HG03460 (cell line): ENCODE measurements around the gene LIPK.
"Not testable (repeated sequence)": the region's sequence is repeated elsewhere in the genome, so short reads cannot be mapped to it uniquely, and the experiment has no call there.

ENCODE experiments used
- ATAC-seq: cut with Tn5 transposase; IDR thresholded peaks from one replicate; pipeline ENCODE4 v1.9.1; 2021; ENCODE audit not compliant: unreplicated experiment

Gene LIPK

DNA sequence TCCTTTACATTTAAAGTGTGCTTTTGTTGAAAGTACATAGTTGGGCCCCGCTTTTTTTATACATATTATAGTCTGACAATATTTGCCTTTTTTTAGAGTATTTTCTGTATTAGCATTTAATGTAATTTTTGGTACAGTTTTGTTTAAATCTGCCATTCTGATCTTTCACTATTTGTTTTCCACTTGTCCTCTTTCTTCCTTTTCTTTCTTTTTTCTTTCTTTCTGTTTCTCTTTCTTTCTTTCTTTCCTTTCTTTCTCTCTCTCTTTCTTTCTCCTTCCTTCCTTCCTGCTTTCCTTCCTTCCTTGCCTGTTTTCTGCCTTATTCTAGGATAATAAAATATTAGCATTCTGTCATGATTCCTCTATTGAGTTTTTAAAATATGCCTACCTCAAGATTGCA is 9.5 kb downstream of the LIPK start:
- no peak for ATAC-seq

GRCh38 chr10:88721392-88721791 is 15.3 kb downstream of the LIPK start:
- ATAC-seq, result no peak

GRCh38 chr10:88725798-88726197 is 19.7 kb downstream of the LIPK start:
- no peak for ATAC-seq

DNA sequence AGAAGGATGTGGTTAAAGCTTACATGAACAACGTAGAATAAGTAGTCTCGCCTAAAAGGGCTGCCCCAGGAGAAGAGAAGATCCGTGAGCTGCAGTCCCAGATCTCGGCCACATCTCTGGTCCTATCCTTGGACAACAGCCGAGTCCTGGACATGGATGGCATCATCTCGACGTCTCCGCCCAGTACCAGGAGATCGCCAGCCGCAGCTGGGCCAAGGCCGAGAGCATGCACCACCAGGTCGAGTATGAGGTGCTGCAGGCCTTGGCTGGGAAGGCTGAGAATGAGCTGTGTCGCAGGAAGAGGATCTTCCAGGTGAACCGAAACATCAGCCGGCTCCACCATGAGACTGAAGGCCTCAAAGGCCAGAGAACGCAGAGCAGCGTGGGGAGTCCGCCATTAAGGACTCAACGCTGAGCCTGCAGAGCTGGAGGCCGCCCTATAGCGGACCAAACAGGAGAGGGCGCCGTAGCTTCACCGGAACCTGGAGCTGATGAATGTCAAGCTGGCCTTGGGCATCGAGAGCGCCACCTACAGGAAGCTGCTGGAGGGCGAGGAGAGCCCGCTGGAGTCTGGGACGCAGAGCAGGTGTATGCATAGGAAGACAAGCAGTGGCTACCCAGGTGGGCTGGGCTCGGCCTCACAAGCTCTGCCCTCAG is 22.2 kb downstream of the LIPK start:
- ATAC-seq, result no peak

GRCh38 chr10:88730864-88731263 is 24.8 kb downstream of the LIPK start:
- ATAC-seq, result no peak

DNA sequence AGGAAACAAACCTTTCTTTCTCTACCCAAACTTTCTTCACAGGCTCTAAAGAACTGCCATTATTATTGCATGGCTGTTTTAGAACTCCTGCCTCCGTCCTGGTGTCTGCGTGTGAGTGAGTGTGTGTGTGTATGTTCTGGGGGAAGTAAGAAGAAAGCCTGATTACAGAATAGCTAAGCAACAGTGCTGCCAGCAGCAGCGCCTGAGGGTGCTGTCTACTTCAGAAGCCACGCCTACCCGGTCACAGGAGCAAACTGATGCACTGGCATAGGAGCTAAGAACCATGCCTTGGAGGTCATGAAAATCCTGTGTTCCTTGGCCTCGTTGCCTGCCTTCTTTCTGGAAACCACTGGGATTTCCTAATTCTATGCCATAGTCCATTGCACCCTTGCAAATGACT is 25.2 kb downstream of the LIPK start:
- ATAC-seq, result no peak

- ATAC-seq, result no peak
Measured at GRCh38 chr10:88733215-88733614, 27.2 kb downstream of the LIPK start.

DNA sequence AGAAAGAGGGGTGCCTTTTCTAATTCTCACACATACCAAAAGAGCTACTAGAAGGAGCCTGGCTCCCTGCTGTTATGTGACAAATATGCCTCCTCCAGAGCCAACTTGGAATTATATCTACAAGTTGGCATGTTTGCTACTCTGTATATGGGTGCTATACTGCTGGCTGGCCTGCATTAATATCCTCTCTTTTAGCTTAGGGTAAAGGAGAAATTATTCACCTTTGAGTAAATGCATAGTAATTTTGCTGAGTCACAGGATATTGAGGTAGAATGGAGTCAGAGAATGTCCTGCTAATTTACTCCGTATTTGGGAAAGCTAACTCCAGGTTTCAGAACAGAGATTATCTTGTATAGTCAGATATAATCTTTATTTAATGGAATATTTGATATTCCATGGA is 29.6 kb downstream of the LIPK start:
- ATAC-seq, result no peak

- ATAC-seq, result not testable (repeated sequence)
Measured at GRCh38 chr10:88741921-88742320, 35.9 kb downstream of the LIPK start.

DNA sequence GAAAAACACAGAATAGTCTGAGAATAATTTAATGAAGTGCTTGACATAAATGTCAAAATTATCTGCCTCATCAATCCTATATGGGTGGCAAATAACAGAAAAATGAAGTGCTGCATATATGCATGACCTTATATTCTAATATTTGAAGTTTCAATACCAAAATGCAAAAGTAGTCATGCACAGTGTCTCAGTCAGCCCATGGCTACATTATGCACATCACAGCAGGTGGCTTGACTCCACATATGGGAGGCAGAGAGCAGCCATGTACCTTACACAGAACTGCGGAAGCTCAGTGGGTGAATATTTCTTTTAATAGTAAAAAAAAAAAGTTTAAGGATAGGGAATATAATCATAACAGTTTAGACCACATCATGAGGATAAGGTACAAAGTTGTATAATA is 36.4 kb downstream of the LIPK start:
- ATAC-seq, result no peak

DNA sequence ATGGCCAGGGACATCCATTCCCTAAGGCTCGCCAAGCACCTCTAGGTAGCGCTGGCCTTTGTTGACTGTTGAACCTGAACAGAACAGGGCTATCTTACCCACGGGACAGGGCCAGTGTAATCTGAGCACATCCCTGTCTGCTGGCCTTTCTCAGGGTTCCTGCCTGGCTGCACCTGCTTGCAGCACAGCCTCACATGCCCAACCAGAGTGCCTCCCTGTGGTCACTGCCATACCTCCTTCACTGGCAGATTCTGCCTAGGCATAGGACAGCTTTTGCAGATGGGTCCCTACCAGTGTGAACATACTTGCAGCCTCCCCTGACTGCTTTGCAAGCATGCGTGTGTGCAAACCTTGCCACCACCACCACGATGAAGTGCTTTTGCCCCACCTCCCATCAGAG is 38.0 kb downstream of the LIPK start:
- no peak for ATAC-seq

GRCh38 chr10:88745633-88746032 is 39.6 kb downstream of the LIPK start:
- ATAC-seq, result no peak

DNA sequence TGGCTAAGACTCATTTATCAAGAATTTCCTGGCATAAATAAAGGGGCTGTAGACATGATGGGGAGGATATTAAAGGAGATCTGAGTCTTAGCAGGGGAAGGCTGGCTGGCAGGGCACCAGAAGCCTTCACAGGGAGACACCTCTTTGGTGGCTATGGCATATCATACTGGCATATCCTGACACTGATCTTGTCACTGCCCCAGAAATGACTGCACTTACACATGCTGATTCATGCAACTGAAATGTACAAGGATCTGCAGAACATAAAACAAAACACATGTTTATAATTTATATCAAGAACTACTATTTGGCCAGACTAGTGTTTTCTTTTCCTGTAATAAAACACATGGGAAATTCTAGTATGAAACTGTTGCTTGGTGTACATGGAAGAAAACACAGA is 48.2 kb downstream of the LIPK start:
- no peak for ATAC-seq

GRCh38 chr10:88755753-88756152 is 49.7 kb downstream of the LIPK start:
- no peak for ATAC-seq

- ATAC-seq, result no peak
Measured at GRCh38 chr10:88756660-88757059, 50.6 kb downstream of the LIPK start.

DNA sequence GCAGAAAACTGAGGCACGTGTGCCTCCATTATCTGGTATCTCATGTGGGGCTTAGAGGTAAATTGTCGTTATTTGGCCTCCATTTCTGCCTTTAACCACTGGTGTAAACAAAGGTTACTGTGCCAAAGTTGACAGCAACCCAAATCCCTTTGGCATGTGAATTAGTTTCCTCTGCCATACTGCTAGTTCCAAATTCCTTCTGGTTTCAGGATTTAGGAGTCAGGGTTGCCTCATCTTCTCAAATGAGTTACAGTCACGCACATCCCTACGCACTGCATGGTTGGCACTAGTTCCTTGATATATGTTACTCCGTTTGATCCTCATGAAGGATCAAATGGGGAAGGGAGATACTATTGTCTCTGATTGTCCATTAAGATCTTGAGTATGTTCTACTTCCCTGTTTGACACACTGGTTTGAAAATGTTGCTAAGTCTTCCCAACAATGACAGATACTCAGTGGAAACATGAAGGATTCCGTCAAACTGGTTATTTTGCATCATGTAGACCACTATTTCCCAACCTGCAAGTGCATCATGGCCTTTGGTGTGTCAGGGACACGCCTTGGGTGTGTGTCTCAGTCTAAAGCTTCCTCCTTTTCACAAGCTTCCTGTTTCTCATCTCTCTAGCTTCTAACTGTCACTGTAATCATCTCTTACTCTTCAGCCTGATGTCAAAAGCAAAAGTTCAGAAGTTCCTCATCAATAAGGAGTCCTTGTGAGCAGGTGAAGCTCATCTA is 53.5 kb downstream of the LIPK start, which contains the start of gene LIPN:
LIPN (plus strand) TSS at position 655 of the 736 bp plus-strand sequence. CDS start 1,386 bp downstream, outside the sequence.
- ATAC-seq, result no peak

- no peak for ATAC-seq
Measured at GRCh38 chr10:88762906-88763305, 56.9 kb downstream of the LIPK start.

DNA sequence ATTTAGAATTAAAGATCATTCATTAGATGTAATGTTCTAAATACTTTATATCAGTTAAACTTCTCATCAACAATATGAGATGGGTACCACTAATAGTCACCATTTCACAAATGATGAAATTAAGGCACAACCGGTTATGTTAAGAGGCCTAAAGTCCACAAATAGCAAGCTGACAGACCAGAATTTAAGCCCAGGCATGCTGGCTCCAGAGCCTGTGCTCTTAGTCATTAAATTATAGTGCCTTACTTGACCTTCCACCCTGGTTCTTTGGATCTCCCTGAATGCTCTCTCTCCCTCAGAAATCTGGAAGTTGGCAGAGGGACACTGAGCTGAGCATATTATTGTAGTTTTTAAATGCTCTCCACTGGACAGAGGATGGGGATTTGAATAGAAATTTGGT is 57.4 kb downstream of the LIPK start:
- ATAC-seq, result no peak

- ATAC-seq, result no peak
Measured at GRCh38 chr10:88764110-88764509, 58.1 kb downstream of the LIPK start.

- no peak for ATAC-seq
Measured at GRCh38 chr10:88765816-88766215, 59.8 kb downstream of the LIPK start.

- no peak for ATAC-seq
Measured at GRCh38 chr10:88769384-88769783, 63.3 kb downstream of the LIPK start.

GRCh38 chr10:88781206-88781605 is 75.2 kb downstream of the LIPK start:
- no peak for ATAC-seq

- ATAC-seq, result no peak
Measured at GRCh38 chr10:88782222-88782621, 76.2 kb downstream of the LIPK start.
